Activated CD4-positive, CD25-positive, alpha-beta regulatory T cell treated with anti-CD3 and anti-CD28 coated beads, Interleukin-2, amount 50 U/mL, for 72 hours (primary cell): Measurements from ENCODE around the gene ECM1.
A peak's percentile ranks its signal among the peaks of the same experiment; 100 is the strongest.

Experiments used
- DNase-seq: peaks from one replicate; pipeline ENCODE4 v3.0.0; 2021

Gene ECM1

DNA sequence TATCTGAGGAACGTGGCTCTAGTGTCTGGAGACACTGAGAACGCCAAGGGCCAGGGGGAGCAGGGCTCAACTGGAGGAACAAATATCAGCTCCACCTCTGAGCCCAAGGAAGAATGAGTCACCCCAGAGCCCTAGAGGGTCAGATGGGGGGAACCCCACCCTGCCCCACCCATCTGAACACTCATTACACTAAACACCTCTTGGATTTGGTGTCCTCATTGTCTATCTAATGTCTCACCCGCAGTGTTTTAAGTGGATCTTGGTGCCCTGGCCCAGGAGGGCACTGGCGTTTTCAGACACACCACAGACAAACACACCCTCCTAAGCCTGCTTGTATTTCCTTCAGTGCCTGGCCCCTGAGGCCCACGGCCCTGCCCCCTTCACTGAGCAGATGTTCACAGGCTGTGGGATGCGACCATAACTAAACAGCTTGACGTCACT lies 5.5 kb downstream of the ECM1 start:
- DNase-seq: no peak

GRCh38 chr1:150514260-150514659 lies 6.4 kb downstream of the ECM1 start:
- no peak for DNase-seq

- no peak for DNase-seq
Observed at GRCh38 chr1:150514913-150515327, 7.0 kb downstream of the ECM1 start.

DNA sequence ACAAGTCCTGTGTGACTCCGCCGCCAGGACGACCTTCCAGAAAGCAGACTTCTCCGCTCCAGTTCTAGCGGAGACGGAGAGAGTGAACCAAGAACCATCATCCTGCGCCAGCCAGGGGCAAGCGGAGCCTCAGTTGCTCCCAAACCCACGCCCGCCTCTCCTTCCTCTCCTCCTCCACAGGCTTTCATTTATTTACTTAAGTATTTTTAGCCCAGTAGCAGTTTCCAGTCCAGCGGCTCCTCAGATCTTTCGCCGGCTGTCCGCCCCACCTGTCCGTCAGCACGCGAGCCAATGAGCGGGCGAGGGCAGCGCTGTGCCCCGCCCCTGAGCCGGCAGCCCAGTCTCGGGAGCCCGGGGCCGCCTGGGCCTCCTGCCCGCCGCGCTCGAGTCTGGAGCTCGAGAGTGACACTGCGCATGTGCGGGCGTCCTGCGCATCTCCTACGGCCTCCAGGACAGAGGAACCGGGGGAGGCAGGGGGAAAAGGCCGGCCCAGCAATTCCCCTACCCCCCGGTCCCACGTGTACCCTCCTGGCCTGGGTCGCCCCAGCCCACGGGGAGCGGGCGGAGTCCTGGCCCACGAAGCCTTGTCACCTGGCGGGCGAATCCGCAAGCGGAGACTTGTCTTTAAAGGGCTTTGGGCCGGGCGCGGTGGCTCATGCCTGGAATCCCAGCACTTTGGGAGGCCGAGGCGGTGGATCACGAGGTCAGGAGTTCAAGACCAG lies 7.6 kb downstream of the ECM1 start, which contains the start of gene FALEC:
FALEC (plus strand) TSS at position 425 of the 722 bp plus-strand sequence.
- DNase-seq: peak; percentile 94

- DNase-seq: no peak
Observed at GRCh38 chr1:150516050-150516591, 8.2 kb downstream of the ECM1 start.

- DNase-seq: no peak
Observed at GRCh38 chr1:150516616-150517015, 8.7 kb downstream of the ECM1 start.

DNA sequence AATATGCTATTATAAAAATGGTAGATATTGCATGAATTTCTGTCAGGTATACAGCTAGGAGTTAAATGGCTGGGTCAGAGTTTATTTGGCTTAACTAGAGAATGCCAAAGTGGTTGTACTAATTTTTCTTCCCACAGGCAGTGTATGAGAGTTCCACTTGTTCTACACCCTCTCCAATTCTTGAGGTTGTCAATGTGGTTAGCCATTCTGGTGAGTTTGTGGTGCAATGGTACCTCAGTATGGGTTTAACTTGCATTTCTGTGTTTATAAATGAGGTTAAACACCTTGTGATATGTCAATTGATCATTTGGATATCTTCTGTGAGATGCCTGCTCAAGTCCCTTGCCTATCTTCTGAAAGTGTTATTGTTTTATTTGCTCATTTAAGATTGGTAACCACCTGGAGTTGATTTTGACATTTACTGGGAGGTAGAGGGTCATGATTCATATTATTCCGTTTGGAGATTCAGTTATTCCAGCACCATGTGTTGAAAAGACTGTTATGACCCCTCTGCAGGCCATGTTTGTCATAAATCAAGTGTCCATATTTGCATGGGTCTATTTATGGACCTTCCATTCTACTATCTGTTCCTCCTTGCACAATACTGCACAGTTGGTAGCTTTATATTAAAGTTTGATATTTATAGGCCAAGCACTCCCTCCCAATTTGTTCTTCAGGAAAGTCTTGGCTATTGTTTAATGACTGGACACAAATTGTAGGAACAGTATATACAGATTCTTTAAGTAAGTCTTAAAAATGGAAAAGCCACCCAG lies 13.5 kb downstream of the ECM1 start:
- no peak for DNase-seq

GRCh38 chr1:150525348-150525747 lies 17.4 kb downstream of the ECM1 start:
- DNase-seq: no peak

- DNase-seq: no peak
Observed at GRCh38 chr1:150528196-150528595, 20.3 kb downstream of the ECM1 start.

- no peak for DNase-seq
Observed at GRCh38 chr1:150529017-150529416, 21.1 kb downstream of the ECM1 start.

DNA sequence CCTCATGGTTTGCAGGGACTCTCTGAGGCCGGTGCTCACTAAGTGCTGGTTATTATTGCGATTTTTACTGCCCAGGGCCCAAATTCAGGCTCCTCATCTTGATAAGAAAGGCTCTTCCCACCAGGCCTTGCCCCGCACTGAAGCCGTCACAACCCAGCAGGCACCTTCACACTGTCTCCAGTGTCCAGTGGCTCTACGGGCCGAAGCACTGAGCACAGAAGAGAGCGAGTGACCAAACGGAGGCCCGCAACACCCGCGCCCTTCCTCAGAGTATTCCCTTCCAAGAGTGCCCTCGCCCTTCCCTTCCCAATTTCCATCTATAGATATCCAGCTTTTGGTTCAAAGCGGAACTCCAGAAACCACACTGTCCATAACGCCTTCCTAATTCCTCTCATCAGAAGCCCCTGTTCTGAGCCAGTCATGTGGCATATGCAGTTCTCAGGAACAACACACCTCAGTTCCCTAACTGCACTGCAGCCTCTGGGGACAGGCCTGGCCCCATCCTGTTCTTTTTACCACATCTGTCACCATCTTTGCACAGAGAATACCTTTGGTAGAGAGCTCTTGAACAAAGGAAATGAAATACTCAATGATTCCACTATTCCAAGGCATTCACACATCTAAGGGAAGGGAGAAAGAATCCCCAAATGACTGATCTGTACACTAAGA lies 22.7 kb downstream of the ECM1 start:
- DNase-seq: no peak

DNA sequence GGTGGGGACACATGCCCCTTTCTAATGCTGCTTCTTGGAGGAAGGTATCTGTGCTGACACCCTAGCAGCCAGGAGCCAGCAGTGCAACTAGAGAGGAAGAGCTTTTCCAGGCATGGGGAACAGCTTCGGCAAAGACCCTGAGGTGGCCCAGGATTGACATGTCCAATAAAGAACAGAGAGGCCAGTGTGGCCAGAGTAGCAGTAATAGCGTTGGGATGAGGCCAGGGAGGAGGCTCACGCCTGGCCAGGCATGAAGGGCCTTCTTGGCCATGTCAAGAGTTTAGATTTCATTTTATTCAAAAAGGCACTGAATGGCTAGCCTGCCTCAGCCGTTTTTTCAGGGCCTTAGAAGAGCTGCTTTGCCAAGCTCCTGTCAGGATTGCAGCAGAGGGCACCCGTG lies 25.0 kb downstream of the ECM1 start:
- DNase-seq: no peak

DNA sequence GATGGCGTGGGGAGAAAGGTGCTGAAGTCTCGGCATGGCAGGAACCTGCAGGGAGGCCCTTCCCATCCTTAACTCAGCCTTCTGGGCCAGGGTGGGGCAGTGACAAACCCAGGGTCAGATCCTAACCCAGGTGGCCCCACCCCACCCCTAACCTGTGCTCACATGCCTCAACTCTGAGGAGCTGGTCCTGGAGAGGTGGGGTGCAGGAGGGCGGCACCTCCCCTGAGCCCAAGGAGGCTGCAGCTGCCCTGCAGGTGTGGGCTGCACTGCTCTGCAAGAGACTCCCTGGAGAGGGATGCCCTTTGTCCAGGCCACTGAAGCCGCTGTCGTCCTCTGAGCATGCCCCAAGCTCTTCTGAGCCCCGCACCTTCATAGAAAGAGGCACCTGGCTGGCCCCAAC lies 26.1 kb downstream of the ECM1 start:
- DNase-seq: no peak

- DNase-seq: no peak
Observed at GRCh38 chr1:150535511-150536287, 27.8 kb downstream of the ECM1 start.

GRCh38 chr1:150536836-150537731 lies 29.2 kb downstream of the ECM1 start:
- no peak for DNase-seq

DNA sequence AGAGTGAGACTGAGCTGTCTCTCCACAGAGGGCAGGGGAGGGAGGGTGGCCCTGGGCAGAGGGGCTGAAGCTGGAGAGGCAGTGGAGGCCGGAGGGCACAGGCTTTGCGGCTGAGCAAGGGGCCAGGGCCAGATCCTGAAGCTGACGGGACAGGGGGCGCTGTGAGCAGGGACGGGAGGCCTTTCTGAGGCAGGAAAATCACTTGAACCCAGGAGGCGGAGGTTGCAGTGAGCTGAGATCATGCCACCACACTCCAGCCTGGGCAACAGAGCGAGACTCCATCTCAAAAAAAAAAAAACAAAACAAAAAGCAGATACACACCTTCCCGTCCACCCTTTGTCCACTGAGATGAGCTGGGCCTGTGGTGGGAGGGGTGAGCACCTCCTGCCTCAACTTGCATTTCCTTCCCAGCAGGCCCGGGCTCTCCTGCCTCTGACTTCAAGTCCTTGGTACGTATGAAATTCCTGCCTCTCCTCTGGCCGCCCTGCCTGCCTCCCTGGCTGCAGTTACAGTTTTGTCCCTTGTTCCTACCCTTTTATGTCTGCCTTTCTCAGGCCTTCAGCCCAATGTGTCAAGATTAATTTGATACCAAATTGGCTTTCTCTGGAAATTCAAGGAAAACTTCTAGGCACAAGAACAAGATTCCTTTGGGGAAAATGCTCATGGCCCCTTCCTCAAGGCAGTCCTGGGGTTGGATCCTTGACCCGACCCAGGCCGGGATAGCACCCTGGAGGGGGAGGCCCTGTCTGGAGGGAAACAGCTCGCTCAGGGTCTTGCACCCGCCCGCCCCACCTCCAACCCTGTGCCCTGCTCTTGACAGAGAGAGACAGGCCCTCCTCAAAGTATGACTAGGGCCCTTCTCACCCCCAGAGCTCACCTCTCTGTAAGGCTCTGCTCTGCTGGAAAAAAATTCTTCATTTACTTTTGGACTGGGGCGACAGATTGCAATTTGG lies 30.1 kb downstream of the ECM1 start:
- DNase-seq: no peak

DNA sequence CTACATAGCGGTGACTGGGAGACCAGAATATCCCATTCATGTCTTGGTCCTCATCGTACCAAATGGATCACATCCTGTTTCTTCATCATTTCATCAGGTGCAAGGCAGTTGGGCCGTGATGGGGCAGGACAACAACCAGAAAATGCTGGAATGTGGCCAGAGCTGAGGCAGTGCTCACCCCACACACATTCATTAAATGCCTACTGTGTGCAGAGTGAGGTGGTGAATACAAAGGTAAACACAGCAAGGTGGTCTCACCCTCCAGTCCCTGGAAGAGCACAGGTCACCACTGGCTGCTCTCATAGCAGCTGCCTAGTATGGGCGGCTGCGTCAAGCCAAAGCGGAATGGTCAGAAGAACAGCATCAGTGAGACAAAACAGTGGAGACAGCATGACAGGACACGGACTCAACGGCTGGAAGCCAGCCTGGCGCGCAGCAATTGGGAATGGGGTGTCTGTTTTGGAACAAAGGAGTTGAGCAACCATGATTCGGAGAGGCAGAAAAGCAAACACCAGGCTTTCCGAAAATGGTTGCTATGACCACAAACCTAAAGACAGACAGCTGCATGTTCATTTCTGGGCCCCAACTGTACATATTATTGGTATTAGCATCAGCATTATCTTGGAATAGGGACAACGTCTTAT lies 35.7 kb downstream of the ECM1 start:
- DNase-seq: no peak

DNA sequence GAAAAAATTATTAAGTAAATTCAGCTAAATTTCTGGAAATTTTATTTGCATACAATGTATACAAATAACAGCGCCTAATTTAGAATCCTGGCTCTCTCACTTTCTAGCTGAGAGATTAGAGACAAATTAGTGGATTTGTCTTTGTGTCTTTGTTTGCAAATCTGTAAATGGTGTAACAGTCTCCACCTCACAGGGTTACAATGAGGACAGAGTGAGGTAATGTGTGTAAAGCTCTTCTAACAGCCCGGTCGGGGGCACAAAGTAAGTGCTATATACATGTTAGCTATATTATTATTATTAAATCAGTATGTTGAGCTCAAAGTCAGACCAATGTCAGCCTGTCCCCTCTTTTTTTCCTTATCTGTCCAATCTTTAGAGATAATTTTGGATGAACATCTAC lies 36.3 kb downstream of the ECM1 start:
- no peak for DNase-seq

DNA sequence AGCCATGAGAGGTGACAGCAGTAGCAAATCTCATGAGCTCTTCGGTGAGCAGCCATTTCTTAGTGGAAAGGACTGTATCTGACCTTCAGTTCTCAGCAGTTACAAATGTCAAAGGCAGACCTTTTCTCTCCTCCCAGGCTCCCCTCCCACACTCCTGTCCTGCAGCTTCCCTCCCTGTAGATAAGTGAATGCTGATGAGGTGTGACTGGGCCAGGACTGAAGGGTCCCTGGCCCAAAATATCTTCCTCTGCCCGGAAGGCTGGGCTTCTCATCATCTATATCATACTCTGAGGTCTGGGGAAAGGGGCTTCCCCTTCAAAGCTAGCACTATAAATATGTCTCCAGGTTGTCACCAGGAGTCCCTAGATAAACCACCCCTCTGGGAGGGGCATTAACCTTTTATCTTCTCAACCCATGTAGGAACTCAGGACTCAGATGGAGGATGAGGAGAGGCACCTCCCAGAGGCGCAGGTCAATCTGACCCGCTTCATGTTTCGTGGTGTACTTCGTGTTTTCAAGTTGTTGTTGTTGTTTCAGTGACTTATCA lies 37.6 kb downstream of the ECM1 start:
- DNase-seq: no peak
